GM20000 (cell line): ENCODE measurements around the gene ASIC1.

Experiments
- DNase-seq: peaks from one replicate; pipeline ENCODE4 v3.0.0; 2012; ENCODE audit warnings: low spot score
- TF ChIP-seq, protein P1 (sequence below): IDR thresholded peaks from 2 replicates; pipeline ENCODE4 v1.5.1; 2012; ENCODE audit warnings: mild to moderate bottlenecking, control low read depth; ENCODE audit errors: extremely low read depth, missing control alignments

Gene ASIC1

DNA sequence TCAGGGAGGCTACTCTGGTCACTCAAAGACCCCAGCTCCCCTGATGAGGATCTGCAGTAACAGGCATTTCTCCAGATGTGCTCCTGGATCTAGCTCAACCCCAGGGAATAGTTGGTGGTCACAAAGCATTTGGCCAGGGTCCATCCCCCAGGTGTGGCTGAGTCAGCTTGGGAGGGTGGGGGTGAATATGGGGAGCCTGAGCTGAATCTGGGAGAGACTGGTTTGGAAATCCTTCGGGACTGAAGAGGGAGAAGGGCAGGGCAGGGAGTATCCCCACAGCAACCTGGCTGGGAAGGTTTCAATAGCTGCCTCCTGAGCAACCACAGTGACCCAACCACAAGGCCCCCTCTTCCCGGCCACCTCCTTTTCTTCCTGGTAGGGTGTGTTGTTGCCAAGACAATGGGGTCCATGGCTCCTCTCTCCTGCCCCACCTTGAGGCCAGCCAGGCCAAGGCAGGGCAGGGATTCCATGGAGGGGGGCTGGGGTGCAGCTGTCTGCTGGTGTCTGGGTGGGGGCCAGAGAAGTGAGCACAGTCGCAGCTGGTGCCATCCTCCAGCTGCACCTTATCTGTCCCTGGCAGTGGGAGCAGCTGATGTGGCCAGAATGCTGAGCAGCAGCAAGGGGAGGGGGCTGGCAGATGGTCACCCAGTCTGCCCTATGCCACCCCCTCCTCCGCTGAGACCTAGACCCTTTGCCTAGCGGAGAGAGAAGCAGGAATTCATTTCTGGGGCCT is 5.5 kb downstream of the ASIC1 start:
- TF ChIP-seq, protein P1, sequence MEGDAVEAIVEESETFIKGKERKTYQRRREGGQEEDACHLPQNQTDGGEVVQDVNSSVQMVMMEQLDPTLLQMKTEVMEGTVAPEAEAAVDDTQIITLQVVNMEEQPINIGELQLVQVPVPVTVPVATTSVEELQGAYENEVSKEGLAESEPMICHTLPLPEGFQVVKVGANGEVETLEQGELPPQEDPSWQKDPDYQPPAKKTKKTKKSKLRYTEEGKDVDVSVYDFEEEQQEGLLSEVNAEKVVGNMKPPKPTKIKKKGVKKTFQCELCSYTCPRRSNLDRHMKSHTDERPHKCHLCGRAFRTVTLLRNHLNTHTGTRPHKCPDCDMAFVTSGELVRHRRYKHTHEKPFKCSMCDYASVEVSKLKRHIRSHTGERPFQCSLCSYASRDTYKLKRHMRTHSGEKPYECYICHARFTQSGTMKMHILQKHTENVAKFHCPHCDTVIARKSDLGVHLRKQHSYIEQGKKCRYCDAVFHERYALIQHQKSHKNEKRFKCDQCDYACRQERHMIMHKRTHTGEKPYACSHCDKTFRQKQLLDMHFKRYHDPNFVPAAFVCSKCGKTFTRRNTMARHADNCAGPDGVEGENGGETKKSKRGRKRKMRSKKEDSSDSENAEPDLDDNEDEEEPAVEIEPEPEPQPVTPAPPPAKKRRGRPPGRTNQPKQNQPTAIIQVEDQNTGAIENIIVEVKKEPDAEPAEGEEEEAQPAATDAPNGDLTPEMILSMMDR = no peak
- DNase-seq = no peak

DNA sequence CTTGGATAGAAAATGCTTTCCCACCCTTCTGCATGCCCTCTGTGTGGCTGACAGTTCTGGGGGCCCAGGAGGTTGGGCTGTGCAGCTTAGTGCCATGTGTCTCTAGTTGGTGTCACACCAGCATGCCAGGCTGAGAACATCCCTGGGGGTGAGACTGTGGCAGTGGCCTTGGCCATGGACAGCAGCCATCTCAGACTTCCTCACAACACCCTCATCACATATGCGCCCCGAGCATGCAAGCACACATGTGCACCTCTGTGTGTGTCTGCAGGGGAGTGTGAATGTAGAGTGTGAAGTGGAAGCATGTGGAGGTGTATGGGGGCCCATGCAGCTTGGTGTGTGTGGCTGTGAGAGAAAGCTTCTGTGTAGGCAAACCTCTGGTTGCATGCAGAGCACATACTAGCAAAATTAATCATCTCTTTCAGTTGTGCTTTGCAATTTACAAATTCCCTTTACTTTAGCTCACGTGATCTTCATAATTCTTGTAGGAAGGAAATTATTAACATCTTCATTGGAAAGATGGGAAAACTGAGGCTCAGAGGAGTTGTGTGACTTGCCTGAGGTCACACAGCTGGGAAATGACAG is 8.4 kb downstream of the ASIC1 start:
- no peak for DNase-seq
- TF ChIP-seq, protein P1 = no peak

DNA sequence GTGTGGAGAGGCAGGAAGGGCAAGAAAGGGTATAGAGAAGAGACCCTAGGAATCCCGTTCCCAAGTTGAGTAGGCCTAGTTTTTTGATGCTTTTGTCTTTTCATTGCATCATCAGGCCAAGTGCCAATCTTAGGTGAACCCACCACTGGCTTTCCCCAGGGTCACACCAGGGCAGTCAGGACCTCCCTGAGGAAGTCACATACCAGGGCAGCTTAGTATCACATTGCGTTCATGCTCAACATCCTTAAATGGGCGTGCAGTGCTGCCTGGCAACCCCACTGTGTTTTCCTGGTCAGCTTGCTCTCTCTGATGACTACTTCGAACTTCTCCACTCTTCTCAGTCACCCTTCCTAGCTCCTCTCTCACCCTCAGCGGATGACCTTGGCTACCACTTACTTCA is 9.0 kb downstream of the ASIC1 start:
- TF ChIP-seq, protein P1 = no peak
- DNase-seq = no peak

DNA sequence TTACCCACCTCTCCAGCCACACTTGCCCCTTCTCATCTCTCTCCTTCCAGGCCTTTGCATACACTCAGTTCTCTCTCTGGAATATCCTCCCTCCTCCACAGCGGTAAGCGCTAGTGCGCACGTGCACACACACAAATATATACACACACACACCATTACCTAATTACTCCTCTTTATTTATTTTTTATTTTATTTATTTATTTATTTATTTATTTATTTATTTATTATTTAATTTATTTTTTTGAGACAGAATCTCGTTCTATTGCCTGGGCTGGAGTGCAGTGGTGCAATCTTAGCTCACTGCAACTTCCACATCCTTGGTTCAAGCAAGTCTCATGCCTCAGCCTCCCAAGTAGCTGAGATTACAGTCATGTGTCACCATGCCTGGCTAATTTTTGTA is 11.7 kb downstream of the ASIC1 start:
- TF ChIP-seq, protein P1 = no peak
- DNase-seq = no peak

DNA sequence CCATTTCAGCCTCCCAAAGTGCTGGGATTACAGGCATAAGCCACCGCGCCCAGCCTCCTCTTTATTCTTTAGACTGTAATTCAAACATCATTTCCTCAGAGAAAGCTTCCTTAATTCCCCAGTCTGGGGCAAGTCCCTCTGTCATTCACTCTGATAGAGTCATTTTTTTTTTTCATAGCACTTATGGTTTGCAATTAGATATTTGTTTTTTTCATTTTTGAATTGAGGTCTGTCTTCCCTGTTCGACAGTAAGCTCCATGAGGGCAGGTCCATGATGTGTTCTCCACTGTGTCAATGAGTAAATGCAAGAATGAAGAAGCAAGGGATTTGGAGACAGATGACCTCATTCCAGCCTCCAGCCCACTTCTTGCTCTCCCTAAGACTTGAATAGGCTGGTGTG is 12.1 kb downstream of the ASIC1 start:
- DNase-seq = no peak
- TF ChIP-seq, protein P1 = no peak

DNA sequence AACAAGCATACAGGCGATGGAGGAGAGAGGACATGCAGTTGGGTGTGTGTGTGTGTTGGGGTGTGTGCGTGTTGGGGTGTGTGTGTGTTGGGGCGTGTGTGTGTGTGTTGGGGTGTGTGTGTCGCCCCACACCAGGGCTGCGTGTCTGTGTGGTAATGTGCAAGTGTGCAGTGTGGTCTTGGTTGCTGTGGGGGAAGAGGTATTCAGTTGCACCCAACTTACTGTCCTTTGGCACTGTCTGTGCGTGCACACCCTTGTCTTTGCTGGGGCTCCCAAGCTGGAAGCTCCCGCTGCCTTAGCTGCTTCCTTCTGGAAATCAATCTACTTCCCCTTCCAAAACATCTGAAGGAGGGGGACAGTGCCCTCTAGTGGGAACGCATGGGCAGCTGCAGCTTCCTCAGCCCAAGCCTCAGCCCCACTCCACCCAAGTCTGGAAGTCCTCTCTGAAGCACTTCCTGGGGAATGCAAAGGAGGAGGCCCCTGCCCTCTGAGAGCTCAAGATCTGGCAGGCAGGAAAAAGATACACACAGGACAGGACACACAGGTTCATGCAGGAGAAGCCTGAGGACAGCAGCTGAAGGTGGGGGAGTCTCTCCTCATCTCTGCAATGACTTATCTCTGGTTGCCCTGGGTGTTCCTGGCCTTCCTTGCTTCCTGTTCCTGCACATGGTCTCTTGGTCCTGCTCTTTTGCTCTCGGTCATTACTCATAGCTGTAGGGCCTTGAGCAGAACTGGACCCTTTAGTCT is 13.1 kb downstream of the ASIC1 start:
- TF ChIP-seq, protein P1 = peak; percentile 92

More for the DNA sequence above, 13.1 kb downstream of the ASIC1 start:
- DNase-seq = peak; percentile 69
